Measurements from ENCODE around the gene TIMM10.
A peak's percentile ranks its signal among the peaks of the same experiment; 100 is the strongest.

The TIMM10 gene

GRCh38 chr11:57530596-57531507 is at the start of gene TIMM10:
TSS of gene TIMM10 (minus strand) at chr11:57530754. CDS start at chr11:57530189, 565 bp downstream.
- peak; percentile 97 for DNase-seq (ENCODE audit: low spot score)

- no peak for DNase-seq (ENCODE audit: low spot score)
Observed at GRCh38 chr11:57574061-57574460, 43.5 kb upstream of the TIMM10 start.

GRCh38 chr11:57571606-57572005 is 41.1 kb upstream of the TIMM10 start:
- DNase-seq (ENCODE audit: low spot score) = no peak

GRCh38 chr11:57568330-57568766 is 37.8 kb upstream of the TIMM10 start:
- DNase-seq (ENCODE audit: low spot score) = peak; percentile 90

- peak; percentile 56 for DNase-seq (ENCODE audit: low spot score)
Observed at GRCh38 chr11:57567515-57568329, 37.2 kb upstream of the TIMM10 start, which contains the start of gene UBE2L6. TSS of gene UBE2L6 (minus strand) at chr11:57567672. CDS start at chr11:57567611, 61 bp downstream.

GRCh38 chr11:57566905-57567514 is 36.5 kb upstream of the TIMM10 start:
- DNase-seq (ENCODE audit: low spot score) = peak; percentile 36

GRCh38 chr11:57566005-57566904 is 35.7 kb upstream of the TIMM10 start:
- peak; percentile 57 for DNase-seq (ENCODE audit: low spot score)

GRCh38 chr11:57562596-57562995 is 32.0 kb upstream of the TIMM10 start:
- no peak for DNase-seq (ENCODE audit: low spot score)

- DNase-seq (ENCODE audit: low spot score) = no peak
Observed at GRCh38 chr11:57560146-57560545, 29.6 kb upstream of the TIMM10 start.

- DNase-seq (ENCODE audit: low spot score) = no peak
Observed at GRCh38 chr11:57556041-57556440, 25.5 kb upstream of the TIMM10 start.

GRCh38 chr11:57555393-57555792 is 24.8 kb upstream of the TIMM10 start:
- DNase-seq (ENCODE audit: low spot score) = no peak

- DNase-seq (ENCODE audit: low spot score) = no peak
Observed at GRCh38 chr11:57552479-57552878, 21.9 kb upstream of the TIMM10 start.

GRCh38 chr11:57551941-57552340 is 21.4 kb upstream of the TIMM10 start:
- DNase-seq (ENCODE audit: low spot score) = no peak

- no peak for DNase-seq (ENCODE audit: low spot score)
Observed at GRCh38 chr11:57549983-57550382, 19.4 kb upstream of the TIMM10 start.

GRCh38 chr11:57547854-57548377 is 17.4 kb upstream of the TIMM10 start:
- DNase-seq (ENCODE audit: low spot score) = peak; percentile 35

GRCh38 chr11:57546869-57547475 is 16.4 kb upstream of the TIMM10 start:
- no peak for DNase-seq (ENCODE audit: low spot score)

GRCh38 chr11:57546451-57546850 is 15.9 kb upstream of the TIMM10 start:
- DNase-seq (ENCODE audit: low spot score) = no peak

GRCh38 chr11:57545883-57546282 is 15.3 kb upstream of the TIMM10 start:
- DNase-seq (ENCODE audit: low spot score) = no peak

- no peak for DNase-seq (ENCODE audit: low spot score)
Observed at GRCh38 chr11:57544566-57544965, 14.0 kb upstream of the TIMM10 start.

GRCh38 chr11:57543593-57543992 is 13.0 kb upstream of the TIMM10 start:
- DNase-seq (ENCODE audit: low spot score) = no peak

GRCh38 chr11:57542582-57542981 is 12.0 kb upstream of the TIMM10 start:
- DNase-seq (ENCODE audit: low spot score) = no peak
